ENCODE results near the gene BAHD1. TPM values are rescaled to one million over a fixed set of nuclear protein-coding genes. Genes with fewer than 3 reads are reported as not detected.

Gene BAHD1
- total RNA-seq, 1 donor from 2014 or later: 10.6 TPM

- TF ChIP-seq, protein P1, sequence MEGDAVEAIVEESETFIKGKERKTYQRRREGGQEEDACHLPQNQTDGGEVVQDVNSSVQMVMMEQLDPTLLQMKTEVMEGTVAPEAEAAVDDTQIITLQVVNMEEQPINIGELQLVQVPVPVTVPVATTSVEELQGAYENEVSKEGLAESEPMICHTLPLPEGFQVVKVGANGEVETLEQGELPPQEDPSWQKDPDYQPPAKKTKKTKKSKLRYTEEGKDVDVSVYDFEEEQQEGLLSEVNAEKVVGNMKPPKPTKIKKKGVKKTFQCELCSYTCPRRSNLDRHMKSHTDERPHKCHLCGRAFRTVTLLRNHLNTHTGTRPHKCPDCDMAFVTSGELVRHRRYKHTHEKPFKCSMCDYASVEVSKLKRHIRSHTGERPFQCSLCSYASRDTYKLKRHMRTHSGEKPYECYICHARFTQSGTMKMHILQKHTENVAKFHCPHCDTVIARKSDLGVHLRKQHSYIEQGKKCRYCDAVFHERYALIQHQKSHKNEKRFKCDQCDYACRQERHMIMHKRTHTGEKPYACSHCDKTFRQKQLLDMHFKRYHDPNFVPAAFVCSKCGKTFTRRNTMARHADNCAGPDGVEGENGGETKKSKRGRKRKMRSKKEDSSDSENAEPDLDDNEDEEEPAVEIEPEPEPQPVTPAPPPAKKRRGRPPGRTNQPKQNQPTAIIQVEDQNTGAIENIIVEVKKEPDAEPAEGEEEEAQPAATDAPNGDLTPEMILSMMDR (IDR thresholded peaks at IDR 0.05): no peak
- no peak for DNase-seq (ENCODE audit: low spot score in 2 of 2)
- intact Hi-C loops (cut with DNase I): no loop called here
- Histone ChIP-seq H3K27me3 (no peaks in the 10 kb centered on the region), H3K4me3 (no peak overlapping the region), H3K4me1 (no peaks in the 10 kb centered on the region), H3K9me3 (no peaks in the 10 kb centered on the region), H3K27ac (no peak overlapping the region), H3K36me3 (no peaks in the 10 kb centered on the region)
These were observed 60.0 kb downstream of the BAHD1 start for GRCh38 chr15:40500568-40501330.

- H3K27ac ChIP-seq: no peak overlapping the region
- intact Hi-C loops (cut with DNase I): no loop called here
- TF ChIP-seq, protein P1 (IDR thresholded peaks at IDR 0.05): no peak
- no peak overlapping the region for H3K4me3 ChIP-seq
- H3K4me1 ChIP-seq: peaks cover 0 to under 1% of the 10 kb centered on the region in 2 donors
- no peaks in the 10 kb centered on the region for H3K9me3 ChIP-seq
- no peaks in the 10 kb centered on the region for H3K36me3 ChIP-seq
- H3K27me3 ChIP-seq: no peaks in the 10 kb centered on the region
- no peak for DNase-seq (ENCODE audit: low spot score in 2 of 2)
These were observed 60.7 kb downstream of the BAHD1 start for GRCh38 chr15:40501487-40501886.

DNA sequence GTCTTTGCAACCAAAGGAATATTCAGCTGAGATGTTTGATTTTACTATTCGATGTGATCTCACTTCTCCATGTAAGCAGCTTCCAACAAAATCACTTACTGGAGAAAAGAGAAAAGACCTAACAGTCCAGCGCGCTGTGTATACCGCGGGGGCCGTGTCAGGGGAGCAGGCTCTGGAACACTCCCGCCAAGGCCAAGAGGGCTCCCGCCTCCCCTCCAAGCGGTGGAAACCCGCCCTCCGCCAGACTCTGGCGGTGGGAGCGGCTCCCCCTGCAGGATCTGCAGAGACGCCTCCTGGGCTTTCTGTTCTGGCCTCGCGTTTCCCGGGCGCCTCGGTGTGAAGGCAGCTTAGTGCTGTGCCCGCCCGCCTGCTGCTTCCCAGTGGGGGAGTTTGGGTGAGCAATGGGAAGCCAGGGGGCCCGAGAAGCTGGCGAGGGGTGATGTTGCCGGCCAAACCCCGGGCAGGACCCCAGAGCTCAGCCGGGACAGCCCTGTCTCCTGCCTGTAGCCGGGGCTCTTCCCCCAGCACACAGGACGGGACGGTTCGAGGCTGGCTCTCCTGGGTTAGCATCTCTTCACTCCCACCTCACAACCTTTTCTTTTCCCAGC is 66.3 kb downstream of the BAHD1 start:
- Histone ChIP-seq H3K27me3 (no peaks in the 10 kb centered on the region), H3K27ac (no peak overlapping the region), H3K36me3 (no peaks in the 10 kb centered on the region), H3K4me1 (peaks cover 0 to 11% of the 10 kb centered on the region in 2 donors), H3K9me3 (no peaks in the 10 kb centered on the region), H3K4me3 (peak overlapping the region; percentile 48 to 57)
- peak in 1 of 2 donors; percentile 82 for DNase-seq (ENCODE audit: low spot score in 2 of 2)
- TF ChIP-seq, protein P1 (IDR thresholded peaks at IDR 0.05): peak; percentile 47 to 72 (median 68)
- intact Hi-C loops (cut with DNase I): loop anchor here (5.0 kb wide), 1 partner anchor 65 kb away; the partner anchor contains the start of gene BAHD1

GRCh38 chr15:40508216-40508615 is 67.5 kb downstream of the BAHD1 start:
- H3K36me3 ChIP-seq: no peaks in the 10 kb centered on the region
- no peaks in the 10 kb centered on the region for H3K27me3 ChIP-seq
- no peaks in the 10 kb centered on the region for H3K9me3 ChIP-seq
- no peak overlapping the region for H3K4me3 ChIP-seq
- TF ChIP-seq, protein P1 (IDR thresholded peaks at IDR 0.05): no peak
- intact Hi-C loops (cut with DNase I): loop anchor here (5.0 kb wide), 1 partner anchor 66 kb away; the partner anchor contains the start of gene BAHD1
- no peak for DNase-seq (ENCODE audit: low spot score in 2 of 2)
- no peak overlapping the region for H3K27ac ChIP-seq
- peaks cover 0 to 11% of the 10 kb centered on the region in 2 donors for H3K4me1 ChIP-seq

DNA sequence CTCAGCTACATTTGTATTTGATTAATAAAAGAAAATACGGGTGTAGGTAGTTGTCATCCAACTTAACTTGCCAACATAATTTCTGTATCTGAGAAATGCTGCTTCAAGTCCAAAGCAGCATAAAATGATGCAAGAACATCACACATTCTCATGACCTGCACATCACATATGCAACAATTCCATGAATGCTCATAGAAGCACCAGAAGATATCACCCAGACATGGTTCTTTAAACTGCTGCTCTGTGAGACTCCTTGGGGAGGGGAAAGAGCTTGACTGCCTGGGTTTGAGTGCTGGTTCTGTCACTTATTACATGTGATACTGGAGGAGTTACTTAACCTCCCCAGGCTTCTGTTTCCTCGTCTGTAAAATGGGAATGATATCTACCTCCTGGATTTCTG is 69.4 kb downstream of the BAHD1 start:
- TF ChIP-seq, protein P1 (IDR thresholded peaks at IDR 0.05): no peak
- no peak for DNase-seq (ENCODE audit: low spot score in 2 of 2)
- no peak overlapping the region for H3K4me3 ChIP-seq

More for the DNA sequence above, 69.4 kb downstream of the BAHD1 start:
- Histone ChIP-seq H3K9me3 (no peaks in the 10 kb centered on the region), H3K36me3 (no peaks in the 10 kb centered on the region), H3K4me1 (peaks cover 0 to 11% of the 10 kb centered on the region in 2 donors), H3K27ac (no peak overlapping the region), H3K27me3 (no peaks in the 10 kb centered on the region)
- intact Hi-C loops (cut with DNase I): no loop called here
